Astrocyte of the cerebellum (primary cell): ENCODE results near the gene UFSP1.

Experiments used
- DNase-seq: peaks from one replicate; pipeline ENCODE4 v3.0.0-alpha.2; 2011; ENCODE audit warnings: low read depth
- H3K4me3 ChIP-seq: 2 replicates; pipeline ENCODE4 v1.5.1; 2011; ENCODE audit warnings: mild to moderate bottlenecking, low read depth, low read length, moderate library complexity
- in situ Hi-C: cut with HindIII; loops from 2 replicates; pipeline ENCODE4 v1.10.0; 2017; ENCODE audit warnings: low sequenced_read_pairs
- TF ChIP-seq, protein P1 (sequence below): IDR thresholded peaks from 2 replicates; pipeline ENCODE4 v1.5.1; 2012; ENCODE audit warnings: low read length, low read depth, moderate library complexity, mild to moderate bottlenecking; ENCODE audit errors: missing control alignments

UFSP1 gene

DNA sequence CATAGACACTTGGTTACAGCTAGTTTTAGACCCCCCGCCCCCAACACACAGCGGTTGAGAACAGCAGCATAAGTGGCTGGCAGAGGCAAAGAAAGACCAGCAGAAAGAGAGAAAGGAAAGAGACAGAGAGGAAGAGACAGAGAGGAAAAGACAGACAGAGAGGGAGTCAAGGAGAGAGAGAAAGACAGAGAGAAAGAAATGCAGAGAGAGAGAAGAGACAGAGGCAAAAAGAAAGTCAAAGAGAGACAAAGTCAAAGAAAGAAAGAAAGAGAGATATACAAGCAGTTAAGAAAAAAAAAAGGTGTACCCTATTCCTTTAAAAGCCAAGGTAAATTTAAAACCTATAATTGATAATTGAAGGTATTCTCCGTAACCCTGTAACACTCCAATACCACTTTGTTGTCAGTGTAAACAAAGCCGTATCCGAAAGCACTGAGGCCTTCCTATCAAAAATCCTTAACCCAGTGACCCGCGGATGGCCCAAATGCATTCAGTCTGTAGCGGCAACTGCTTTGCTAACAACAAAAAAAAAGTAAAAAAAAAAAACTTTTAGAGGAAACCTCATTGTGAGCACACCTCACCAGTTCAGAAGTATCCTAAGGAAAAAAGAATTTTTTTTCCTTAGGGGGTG, 48.9 kb downstream of the UFSP1 start:
- in situ Hi-C loops, result no loop called here
- no peak overlapping the region for H3K4me3 ChIP-seq
- no peak for DNase-seq
- TF ChIP-seq, protein P1, sequence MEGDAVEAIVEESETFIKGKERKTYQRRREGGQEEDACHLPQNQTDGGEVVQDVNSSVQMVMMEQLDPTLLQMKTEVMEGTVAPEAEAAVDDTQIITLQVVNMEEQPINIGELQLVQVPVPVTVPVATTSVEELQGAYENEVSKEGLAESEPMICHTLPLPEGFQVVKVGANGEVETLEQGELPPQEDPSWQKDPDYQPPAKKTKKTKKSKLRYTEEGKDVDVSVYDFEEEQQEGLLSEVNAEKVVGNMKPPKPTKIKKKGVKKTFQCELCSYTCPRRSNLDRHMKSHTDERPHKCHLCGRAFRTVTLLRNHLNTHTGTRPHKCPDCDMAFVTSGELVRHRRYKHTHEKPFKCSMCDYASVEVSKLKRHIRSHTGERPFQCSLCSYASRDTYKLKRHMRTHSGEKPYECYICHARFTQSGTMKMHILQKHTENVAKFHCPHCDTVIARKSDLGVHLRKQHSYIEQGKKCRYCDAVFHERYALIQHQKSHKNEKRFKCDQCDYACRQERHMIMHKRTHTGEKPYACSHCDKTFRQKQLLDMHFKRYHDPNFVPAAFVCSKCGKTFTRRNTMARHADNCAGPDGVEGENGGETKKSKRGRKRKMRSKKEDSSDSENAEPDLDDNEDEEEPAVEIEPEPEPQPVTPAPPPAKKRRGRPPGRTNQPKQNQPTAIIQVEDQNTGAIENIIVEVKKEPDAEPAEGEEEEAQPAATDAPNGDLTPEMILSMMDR, result no peak

DNA sequence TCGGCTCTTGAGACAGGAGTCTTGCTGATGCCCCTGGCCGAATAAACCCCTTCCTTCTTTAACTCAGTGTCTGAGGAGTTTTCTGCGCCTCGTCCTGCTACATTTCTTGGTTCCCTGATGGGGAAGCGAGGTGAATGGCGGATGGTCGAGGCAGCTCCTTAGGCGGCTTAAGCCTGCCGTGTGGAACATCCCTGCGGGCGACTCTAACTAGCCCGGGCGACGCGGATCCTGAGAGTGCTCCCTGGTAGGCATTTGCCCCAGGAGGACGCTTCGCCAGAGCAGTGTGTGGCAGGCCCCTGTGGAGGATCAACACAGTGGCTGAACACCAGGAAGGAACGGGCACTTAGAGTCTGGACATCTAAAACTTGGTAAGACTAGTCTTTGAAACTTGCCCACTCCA, 50.2 kb downstream of the UFSP1 start:
- DNase-seq, result no peak
- no peak overlapping the region for H3K4me3 ChIP-seq
- in situ Hi-C loops, result loop anchor here (10.0 kb wide), 1 partner anchor 125 kb away; no protein-coding TSS in a partner anchor
- TF ChIP-seq, protein P1, result no peak
